Right renal pelvis (tissue), 4 donors: ENCODE measurements around the gene ABAT. TPM values are rescaled to one million over a fixed set of nuclear protein-coding genes. Genes with fewer than 3 reads are reported as not detected.
"Not testable (repeated sequence)": the region's sequence is repeated elsewhere in the genome, so short reads cannot be mapped to it uniquely, and the experiment has no call there.

Experiments
- DNase-seq, 4 donors: peaks; one replicate each; pipeline ENCODE4 v3.0.0-alpha.2; 2013; ENCODE audit warnings: low read depth in 4 of 4, low spot score in 3 of 4, missing footprints in 1 of 4
- polyA plus RNA-seq, 4 donors: library from polyadenylated mRNA; unstranded; fragments of 120-200 nt; gene quantifications; one replicate each; pipeline ENCODE4 v1.2.1, GENCODE V29; 2013; ENCODE audit not compliant: insufficient read length in 4 of 4

The ABAT gene
- polyA plus RNA-seq, 4 donors: 55.1 to 88.3 (median 60.6) TPM

- no peak for DNase-seq
Observed at GRCh38 chr16:8678068-8678927, 3.9 kb downstream of the ABAT start.

- no peak for DNase-seq
Observed at GRCh38 chr16:8679151-8679550, 4.7 kb downstream of the ABAT start.

- no peak for DNase-seq
Observed at GRCh38 chr16:8682551-8683259, 8.3 kb downstream of the ABAT start.

- DNase-seq: no peak
Observed at GRCh38 chr16:8683640-8684039, 9.2 kb downstream of the ABAT start.

GRCh38 chr16:8685617-8686016, 11.2 kb downstream of the ABAT start:
- DNase-seq: no peak

- peak in 1 of 4 donors; percentile 7 for DNase-seq
Observed at GRCh38 chr16:8686031-8686621, 11.7 kb downstream of the ABAT start.

GRCh38 chr16:8686879-8687278, 12.5 kb downstream of the ABAT start:
- no peak for DNase-seq

- DNase-seq: no peak
Observed at GRCh38 chr16:8689686-8690085, 15.3 kb downstream of the ABAT start.

GRCh38 chr16:8691728-8692127, 17.3 kb downstream of the ABAT start:
- DNase-seq: no peak

- no peak for DNase-seq
Observed at GRCh38 chr16:8694795-8695728, 20.6 kb downstream of the ABAT start.

GRCh38 chr16:8696880-8697279, 22.5 kb downstream of the ABAT start:
- no peak for DNase-seq

GRCh38 chr16:8697965-8698364, 23.5 kb downstream of the ABAT start:
- DNase-seq: no peak

- DNase-seq: no peak
Observed at GRCh38 chr16:8703693-8704092, 29.3 kb downstream of the ABAT start.

- DNase-seq: no peak
Observed at GRCh38 chr16:8704098-8704497, 29.7 kb downstream of the ABAT start.

- not testable (repeated sequence) for DNase-seq
Observed at GRCh38 chr16:8705100-8705822, 30.8 kb downstream of the ABAT start.

GRCh38 chr16:8708536-8708935, 34.1 kb downstream of the ABAT start:
- no peak for DNase-seq

- peak; percentile 31 to 46 (median 34) for DNase-seq
Observed at GRCh38 chr16:8712589-8713361, 38.4 kb downstream of the ABAT start.

- DNase-seq: no peak
Observed at GRCh38 chr16:8713635-8714172, 39.3 kb downstream of the ABAT start.

- DNase-seq: no peak
Observed at GRCh38 chr16:8714174-8714573, 39.8 kb downstream of the ABAT start.
